ENCODE data around the gene SF3B4. TPM values are rescaled to one million over a fixed set of nuclear protein-coding genes. Genes with fewer than 3 reads are reported as not detected.
A peak's percentile ranks its signal among the peaks of the same experiment; 100 is the strongest.

SF3B4 gene
- total and polyA plus RNA-seq, 2 donors (not counting 1 experiment from before 2014, with no cell fraction given), result 22.6 to 60.1 TPM

DNA sequence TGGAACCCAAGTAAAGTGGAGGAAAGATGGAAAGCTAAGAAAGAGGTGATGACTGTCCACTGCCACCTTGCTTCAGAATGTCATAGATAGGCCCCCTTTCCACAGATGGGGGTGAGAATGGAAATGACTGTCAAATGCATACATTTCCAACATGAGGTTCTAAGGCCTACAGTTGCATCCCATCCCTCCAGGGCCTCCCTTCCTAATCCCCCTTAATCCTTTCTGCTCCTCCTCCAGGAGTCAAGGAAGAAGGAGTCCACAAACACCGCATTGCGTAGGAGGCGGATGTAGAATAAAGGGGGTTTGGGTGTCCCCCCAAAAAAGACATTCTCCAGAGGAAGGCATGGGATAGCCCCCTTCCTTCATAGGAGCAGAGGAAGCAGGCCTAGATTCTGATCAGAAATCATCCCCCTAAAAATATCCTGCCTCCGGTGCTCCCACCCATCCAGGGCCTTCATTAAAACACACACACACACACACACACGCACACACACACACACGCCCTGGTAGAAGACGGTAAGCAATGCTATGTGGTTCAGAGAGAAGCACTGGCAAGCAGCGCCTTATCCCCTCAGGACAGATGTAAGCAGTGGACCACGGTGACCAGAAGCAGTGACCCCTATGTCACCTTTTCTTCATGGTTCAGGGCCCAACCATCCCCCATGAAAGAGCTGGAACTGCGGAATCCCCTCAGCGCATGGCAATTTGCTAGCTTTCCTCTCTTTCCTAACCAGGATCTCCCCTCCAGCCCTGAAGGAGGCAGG is 12.0 kb downstream of the SF3B4 start:
- H3K9me3 Mint-ChIP-seq (ENCODE audit: insufficient read depth), result no peaks in the 10 kb centered on the region
- H3K27ac ChIP-seq (ENCODE audit: low read length in 2 of 2), result no peak overlapping the region
- ChIA-PET CTCF (interaction anchor here (0.6 kb wide), 1 partner anchor 1108 kb away, joined by 3 read pairs; no protein-coding TSS in a partner anchor), POLR2A (interaction anchor here (1.0 kb wide), 1 partner anchor 28 kb away, joined by 3 read pairs; a partner anchor contains a TSS)
- peak overlapping the region; percentile 73 for H3K4me2 ChIP-seq (replicated peaks; ENCODE audit: low read depth, low read length, poor library complexity, severe bottlenecking)
- ATAC-seq (ENCODE audit: low read depth) (no peak), DNase-seq (no peak)
- H3K4me3 Mint-ChIP-seq, result peak overlapping the region; percentile 75
- peaks cover 0 to 29% (median 16%) of the 10 kb centered on the region in 4 experiments for H3K27me3 ChIP-seq (replicated peaks in 1 of 4; ENCODE audit: control extremely low read depth in 1 of 4, control insufficient read depth in 3 of 4, insufficient read depth in 4 of 4, low read length in 3 of 4)
- no peaks in the 10 kb centered on the region for H3K36me3 ChIP-seq (replicated peaks in 1 of 2; ENCODE audit: control extremely low read depth in 1 of 2, control insufficient read depth in 1 of 2, extremely low read depth in 1 of 2, insufficient read depth in 2 of 2, low read length in 1 of 2)
- H3K9ac ChIP-seq (ENCODE audit: low read length), result no peak overlapping the region
- peaks cover 35% of the 10 kb centered on the region for H3K27me3 Mint-ChIP-seq
- no peaks in the 10 kb centered on the region for H4K20me1 ChIP-seq (ENCODE audit: control insufficient read depth, insufficient read depth, low read length, poor library complexity, severe bottlenecking)
- peaks cover 28% of the 10 kb centered on the region for H3K4me1 Mint-ChIP-seq
- no peak overlapping the region for H2AFZ ChIP-seq (ENCODE audit: insufficient read depth, low read depth, low read length, poor library complexity, severe bottlenecking)
- no peaks in the 10 kb centered on the region for H3K79me2 ChIP-seq (ENCODE audit: control insufficient read depth, insufficient read depth, low read length)
- H3K4me1 ChIP-seq (ENCODE audit: control insufficient read depth in 2 of 2, insufficient read depth in 2 of 2, low read length in 2 of 2), result peaks cover 23 to 25% of the 10 kb centered on the region in 2 donors
- no peak overlapping the region for H3K4me3 ChIP-seq (ENCODE audit: control extremely low read depth in 1 of 5, extremely low read depth in 1 of 5, insufficient read depth in 1 of 5, low read depth in 2 of 5, low read length in 4 of 5)
- no peak overlapping the region for H3K27ac Mint-ChIP-seq
- intact Hi-C loops (cut with micrococcal nuclease), result no loop called here
- WGBS (ENCODE audit: insufficient coverage), result 56% methylated on average over 6 of the region's 11 CpGs
- no peaks in the 10 kb centered on the region for H3K9me3 ChIP-seq (ENCODE audit: control extremely low read depth in 1 of 3, control insufficient read depth in 2 of 3, insufficient read depth in 1 of 3, low read length in 2 of 3)
- TF ChIP-seq EZH2 (IDR thresholded peaks at IDR 0.05; ENCODE audit: borderline replicate concordance, insufficient read depth, low read depth, low read length, poor library complexity, severe bottlenecking), result no peak
- TF ChIP-seq, protein P1, sequence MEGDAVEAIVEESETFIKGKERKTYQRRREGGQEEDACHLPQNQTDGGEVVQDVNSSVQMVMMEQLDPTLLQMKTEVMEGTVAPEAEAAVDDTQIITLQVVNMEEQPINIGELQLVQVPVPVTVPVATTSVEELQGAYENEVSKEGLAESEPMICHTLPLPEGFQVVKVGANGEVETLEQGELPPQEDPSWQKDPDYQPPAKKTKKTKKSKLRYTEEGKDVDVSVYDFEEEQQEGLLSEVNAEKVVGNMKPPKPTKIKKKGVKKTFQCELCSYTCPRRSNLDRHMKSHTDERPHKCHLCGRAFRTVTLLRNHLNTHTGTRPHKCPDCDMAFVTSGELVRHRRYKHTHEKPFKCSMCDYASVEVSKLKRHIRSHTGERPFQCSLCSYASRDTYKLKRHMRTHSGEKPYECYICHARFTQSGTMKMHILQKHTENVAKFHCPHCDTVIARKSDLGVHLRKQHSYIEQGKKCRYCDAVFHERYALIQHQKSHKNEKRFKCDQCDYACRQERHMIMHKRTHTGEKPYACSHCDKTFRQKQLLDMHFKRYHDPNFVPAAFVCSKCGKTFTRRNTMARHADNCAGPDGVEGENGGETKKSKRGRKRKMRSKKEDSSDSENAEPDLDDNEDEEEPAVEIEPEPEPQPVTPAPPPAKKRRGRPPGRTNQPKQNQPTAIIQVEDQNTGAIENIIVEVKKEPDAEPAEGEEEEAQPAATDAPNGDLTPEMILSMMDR (IDR thresholded peaks at IDR 0.05), result no peak

DNA sequence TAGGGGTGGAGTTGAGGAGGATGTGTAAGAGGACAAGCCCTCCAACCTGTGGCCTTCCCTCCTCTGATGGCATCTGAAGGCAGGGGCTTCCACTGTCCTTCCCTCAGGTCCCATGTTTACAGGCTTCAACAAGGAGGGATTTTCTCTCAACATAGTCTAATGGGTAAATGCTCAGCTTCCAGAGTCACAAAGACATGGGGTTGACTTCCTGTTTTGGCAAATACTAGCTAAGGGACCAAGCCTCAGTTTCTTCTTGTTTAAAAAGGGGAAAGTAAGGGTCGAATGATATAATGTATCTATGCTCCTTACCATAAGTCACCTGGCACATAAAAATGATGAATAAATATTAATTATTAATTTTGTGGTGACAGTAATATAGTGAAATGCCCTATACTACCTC is 13.1 kb downstream of the SF3B4 start:
- Histone ChIP-seq H3K36me3 (replicated peaks in 1 of 2; ENCODE audit: control extremely low read depth in 1 of 2, control insufficient read depth in 1 of 2, extremely low read depth in 1 of 2, insufficient read depth in 2 of 2, low read length in 1 of 2) (no peaks in the 10 kb centered on the region), H2AFZ (ENCODE audit: insufficient read depth, low read depth, low read length, poor library complexity, severe bottlenecking) (no peak overlapping the region), H3K4me3 (ENCODE audit: control extremely low read depth in 1 of 5, extremely low read depth in 1 of 5, insufficient read depth in 1 of 5, low read depth in 2 of 5, low read length in 4 of 5) (no peak overlapping the region), H4K20me1 (ENCODE audit: control insufficient read depth, insufficient read depth, low read length, poor library complexity, severe bottlenecking) (no peaks in the 10 kb centered on the region), H3K4me2 (replicated peaks; ENCODE audit: low read depth, low read length, poor library complexity, severe bottlenecking) (no peak overlapping the region), H3K27ac (ENCODE audit: low read length in 2 of 2) (no peak overlapping the region), H3K9me3 (ENCODE audit: control extremely low read depth in 1 of 3, control insufficient read depth in 2 of 3, insufficient read depth in 1 of 3, low read length in 2 of 3) (no peaks in the 10 kb centered on the region), H3K9ac (ENCODE audit: low read length) (no peak overlapping the region), H3K79me2 (ENCODE audit: control insufficient read depth, insufficient read depth, low read length) (no peaks in the 10 kb centered on the region), H3K27me3 (replicated peaks in 1 of 4; ENCODE audit: control extremely low read depth in 1 of 4, control insufficient read depth in 3 of 4, insufficient read depth in 4 of 4, low read length in 3 of 4) (peaks cover 0 to 29% (median 16%) of the 10 kb centered on the region in 4 experiments), H3K4me1 (ENCODE audit: control insufficient read depth in 2 of 2, insufficient read depth in 2 of 2, low read length in 2 of 2) (peaks cover 23 to 25% of the 10 kb centered on the region in 2 donors)
- intact Hi-C loops (cut with micrococcal nuclease), result no loop called here
- Mint-ChIP-seq H3K9me3 (ENCODE audit: insufficient read depth) (no peaks in the 10 kb centered on the region), H3K27me3 (peaks cover 38% of the 10 kb centered on the region), H3K4me3 (no peak overlapping the region), H3K4me1 (peaks cover 28% of the 10 kb centered on the region), H3K27ac (no peak overlapping the region)
- CTCF ChIA-PET, result no interaction called here
- ATAC-seq (ENCODE audit: low read depth), result no peak
- no CpG with 5 or more reads among the region's 1 CpG for WGBS (ENCODE audit: insufficient coverage)
- no peak for DNase-seq
- POLR2A ChIA-PET, result no interaction called here
- no peak for TF ChIP-seq EZH2 (IDR thresholded peaks at IDR 0.05; ENCODE audit: borderline replicate concordance, insufficient read depth, low read depth, low read length, poor library complexity, severe bottlenecking)
- TF ChIP-seq, protein P1 (IDR thresholded peaks at IDR 0.05), result no peak

Data from B cell (primary cell).